AG04450 (cell line): Measurements from ENCODE around the gene TMPRSS11F. TPM values are rescaled to one million over a fixed set of nuclear protein-coding genes. Genes with fewer than 3 reads are reported as not detected.

Experiments
- CTCF ChIA-PET: fragments of 300-600, 350-600 bp; formaldehyde crosslinking; extraction: SDS; loops from one replicate; lab custom pipeline; 2022; ENCODE audit warnings: antibody characterized with exemption, inconsistent platforms; lab: Charles Lee
- POLR2A ChIA-PET: fragments of 350-600 bp; formaldehyde crosslinking; extraction: SDS; loops from one replicate; lab custom pipeline; 2021; ENCODE audit warnings: antibody characterized with exemption, inconsistent platforms; lab: Yijun Ruan, JAX
- DNase-seq: peaks from one replicate; pipeline ENCODE4 v3.0.0-alpha.2; 2011; ENCODE audit warnings: low read depth, low spot score
- H3K27ac ChIP-seq: one replicate; pipeline ENCODE4 v1.5.1; 2012; ENCODE audit warnings: low read depth, low read length, control low read depth
- H3K27me3 ChIP-seq: one replicate; pipeline ENCODE4 v1.6.0; 2012; ENCODE audit warnings: low read length; ENCODE audit not compliant: control insufficient read depth, insufficient read depth
- H3K4me3 ChIP-seq: 2 replicates; pipeline ENCODE4 v1.5.1; 2011; ENCODE audit warnings: mild to moderate bottlenecking, low read depth, low read length, control low read depth
- H3K9me3 ChIP-seq: 2 replicates; pipeline ENCODE4 v1.5.1; 2012; ENCODE audit warnings: low read length; ENCODE audit not compliant: control insufficient read depth, insufficient read depth
- polyA plus RNA-seq: library from polyadenylated mRNA; depleted of rRNA; stranded (reverse); fragments of >200 nt; gene quantifications from 2 replicates; pipeline ENCODE4 v1.2.3, GENCODE V29; 2011
- TF ChIP-seq, protein P1 (sequence below): IDR thresholded peaks from 2 replicates; pipeline ENCODE4 v1.5.1; 2011; ENCODE audit warnings: low read depth, low read length, control low read depth, inconsistent platforms

The TMPRSS11F gene
- polyA plus RNA-seq, 1 experiment: not detected

GRCh38 chr4:68124262-68124661 lies 5.4 kb downstream of the TMPRSS11F start:
- ChIA-PET CTCF (no interaction called here), POLR2A (no interaction called here)
- Histone ChIP-seq H3K4me3 (no peak overlapping the region), H3K27ac (no peak overlapping the region), H3K9me3 (no peaks in the 10 kb centered on the region), H3K27me3 (no peaks in the 10 kb centered on the region)
- TF ChIP-seq, protein P1, sequence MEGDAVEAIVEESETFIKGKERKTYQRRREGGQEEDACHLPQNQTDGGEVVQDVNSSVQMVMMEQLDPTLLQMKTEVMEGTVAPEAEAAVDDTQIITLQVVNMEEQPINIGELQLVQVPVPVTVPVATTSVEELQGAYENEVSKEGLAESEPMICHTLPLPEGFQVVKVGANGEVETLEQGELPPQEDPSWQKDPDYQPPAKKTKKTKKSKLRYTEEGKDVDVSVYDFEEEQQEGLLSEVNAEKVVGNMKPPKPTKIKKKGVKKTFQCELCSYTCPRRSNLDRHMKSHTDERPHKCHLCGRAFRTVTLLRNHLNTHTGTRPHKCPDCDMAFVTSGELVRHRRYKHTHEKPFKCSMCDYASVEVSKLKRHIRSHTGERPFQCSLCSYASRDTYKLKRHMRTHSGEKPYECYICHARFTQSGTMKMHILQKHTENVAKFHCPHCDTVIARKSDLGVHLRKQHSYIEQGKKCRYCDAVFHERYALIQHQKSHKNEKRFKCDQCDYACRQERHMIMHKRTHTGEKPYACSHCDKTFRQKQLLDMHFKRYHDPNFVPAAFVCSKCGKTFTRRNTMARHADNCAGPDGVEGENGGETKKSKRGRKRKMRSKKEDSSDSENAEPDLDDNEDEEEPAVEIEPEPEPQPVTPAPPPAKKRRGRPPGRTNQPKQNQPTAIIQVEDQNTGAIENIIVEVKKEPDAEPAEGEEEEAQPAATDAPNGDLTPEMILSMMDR: no peak
- no peak for DNase-seq

- ChIA-PET CTCF (no interaction called here), POLR2A (no interaction called here)
- TF ChIP-seq, protein P1: no peak
- no peak overlapping the region for H3K4me3 ChIP-seq
- H3K27me3 ChIP-seq: no peaks in the 10 kb centered on the region
- H3K27ac ChIP-seq: no peak overlapping the region
- DNase-seq: no peak
- no peaks in the 10 kb centered on the region for H3K9me3 ChIP-seq
Measured at GRCh38 chr4:68123525-68123924, 6.1 kb downstream of the TMPRSS11F start.

- TF ChIP-seq, protein P1: no peak
- Histone ChIP-seq H3K4me3 (no peak overlapping the region), H3K27ac (no peak overlapping the region), H3K27me3 (no peaks in the 10 kb centered on the region), H3K9me3 (no peaks in the 10 kb centered on the region; the same call in 1 of the 2 replicates)
- DNase-seq: no peak
- ChIA-PET CTCF (no interaction called here), POLR2A (no interaction called here)
Measured at GRCh38 chr4:68119921-68120320, 9.7 kb downstream of the TMPRSS11F start.

DNA sequence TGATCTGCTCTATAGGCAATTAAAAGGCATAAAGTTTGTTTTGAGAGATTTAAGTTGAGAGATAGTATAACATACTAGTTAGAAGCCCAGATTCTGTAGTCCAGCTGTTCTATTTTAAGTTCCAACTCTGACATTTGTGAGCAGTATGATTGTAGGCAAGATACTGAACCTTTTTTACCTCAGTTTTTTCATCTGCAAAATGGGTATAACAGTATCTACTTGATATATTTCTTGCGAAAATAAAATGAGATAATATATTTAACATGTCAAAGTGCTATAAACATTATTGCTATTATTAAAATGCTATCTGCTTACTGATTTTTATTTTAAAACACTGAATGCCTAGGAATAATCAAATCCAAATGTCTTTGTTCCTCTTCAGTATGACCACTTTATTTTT lies 19.2 kb downstream of the TMPRSS11F start:
- H3K9me3 ChIP-seq: no peaks in the 10 kb centered on the region
- POLR2A ChIA-PET: no interaction called here
- H3K27me3 ChIP-seq: no peaks in the 10 kb centered on the region
- TF ChIP-seq, protein P1: no peak
- H3K4me3 ChIP-seq: no peak overlapping the region
- DNase-seq: no peak
- CTCF ChIA-PET: no interaction called here
- no peak overlapping the region for H3K27ac ChIP-seq

GRCh38 chr4:68109868-68110267 lies 19.8 kb downstream of the TMPRSS11F start:
- Histone ChIP-seq H3K27me3 (no peaks in the 10 kb centered on the region), H3K27ac (no peak overlapping the region), H3K9me3 (no peaks in the 10 kb centered on the region), H3K4me3 (no peak overlapping the region)
- TF ChIP-seq, protein P1: no peak
- POLR2A ChIA-PET: no interaction called here
- DNase-seq: no peak
- CTCF ChIA-PET: no interaction called here
